Erythroblast (primary cell): ENCODE measurements around the gene PRSS48.

Source experiments
- GATA1 ChIP-seq: IDR thresholded peaks from 2 replicates; pipeline ENCODE4 v1.6.1; 2011; ENCODE audit warnings: low read depth, mild to moderate bottlenecking, control low read depth, low read length, moderate library complexity
- POLR2A ChIP-seq: IDR thresholded peaks from 2 replicates; pipeline ENCODE4 v1.6.1; 2011; ENCODE audit warnings: mild to moderate bottlenecking, low read length

- TF ChIP-seq POLR2A = no peak
- no peak for TF ChIP-seq GATA1
Measured at GRCh38 chr4:151259752-151260151, 17.2 kb upstream of the PRSS48 start.
